Central memory CD8-positive, alpha-beta T cell (primary cell): ENCODE results near the gene MBTD1.
"Not testable (repeated sequence)": the region's sequence is repeated elsewhere in the genome, so short reads cannot be mapped to it uniquely, and the experiment has no call there.

Source experiments
- ATAC-seq: fragments of 150-1000 bp; cut with Tn5 transposase; replicated peaks from 2 replicates; pipeline ENCODE4 v1.10.0; 2022; ENCODE audit warnings: mild to moderate bottlenecking, moderate FRiP score, moderate number of reproducible peaks; ENCODE audit not compliant: poor library complexity, severe bottlenecking; ENCODE audit errors: extremely low read depth
- DNase-seq, 2 donors: peaks; one replicate each; pipeline ENCODE4 v3.0.0; 2021; ENCODE audit warnings: low spot score in 2 of 2
- H3K27ac Mint-ChIP-seq: one replicate; pipeline ENCODE4 v1.8.0; 2022; ENCODE audit warnings: low read depth, mild to moderate bottlenecking, moderate library complexity, mixed read lengths
- H3K27me3 Mint-ChIP-seq: one replicate; pipeline ENCODE4 v1.8.0; 2022; ENCODE audit warnings: mixed read lengths
- H3K36me3 Mint-ChIP-seq: one replicate; pipeline ENCODE4 v1.8.0; 2022; ENCODE audit warnings: mild to moderate bottlenecking, moderate library complexity, mixed read lengths; ENCODE audit not compliant: insufficient read depth
- H3K4me1 Mint-ChIP-seq: one replicate; pipeline ENCODE4 v1.8.0; 2022; ENCODE audit warnings: mixed read lengths
- H3K4me3 Mint-ChIP-seq: one replicate; pipeline ENCODE4 v1.8.0; 2022; ENCODE audit warnings: mild to moderate bottlenecking, moderate library complexity, mixed read lengths
- H3K9me3 Mint-ChIP-seq: one replicate; pipeline ENCODE4 v1.8.0; 2022; ENCODE audit warnings: mixed read lengths

MBTD1 gene

GRCh38 chr17:51200846-51201245 lies 59.0 kb downstream of the MBTD1 start:
- Mint-ChIP-seq H3K36me3 (peaks cover 41% of the 10 kb centered on the region), H3K27me3 (no peaks in the 10 kb centered on the region), H3K4me3 (no peak overlapping the region), H3K4me1 (no peaks in the 10 kb centered on the region), H3K9me3 (no peaks in the 10 kb centered on the region), H3K27ac (peak overlapping the region; percentile 67)
- ATAC-seq (no peak), DNase-seq (no peak)

GRCh38 chr17:51200295-51200694 lies 59.6 kb downstream of the MBTD1 start:
- Mint-ChIP-seq H3K36me3 (peaks cover 40% of the 10 kb centered on the region), H3K4me1 (no peaks in the 10 kb centered on the region), H3K27me3 (no peaks in the 10 kb centered on the region), H3K4me3 (no peak overlapping the region), H3K27ac (no peak overlapping the region), H3K9me3 (no peaks in the 10 kb centered on the region)
- ATAC-seq, result peak; percentile 75
- DNase-seq, result no peak

- Mint-ChIP-seq H3K4me1 (no peaks in the 10 kb centered on the region), H3K27ac (peak overlapping the region; percentile 12), H3K9me3 (no peaks in the 10 kb centered on the region), H3K36me3 (peaks cover 34% of the 10 kb centered on the region), H3K27me3 (no peaks in the 10 kb centered on the region), H3K4me3 (no peak overlapping the region)
- DNase-seq (no peak), ATAC-seq (no peak)
Measured at GRCh38 chr17:51197754-51198153, 62.1 kb downstream of the MBTD1 start.

- Mint-ChIP-seq H3K9me3 (no peaks in the 10 kb centered on the region), H3K4me3 (no peak overlapping the region), H3K27me3 (no peaks in the 10 kb centered on the region), H3K27ac (no peak overlapping the region), H3K36me3 (peaks cover 44% of the 10 kb centered on the region), H3K4me1 (no peaks in the 10 kb centered on the region)
- no peak for ATAC-seq
- no peak for DNase-seq
Measured at GRCh38 chr17:51191895-51192294, 68.0 kb downstream of the MBTD1 start.

- no peaks in the 10 kb centered on the region for H3K4me1 Mint-ChIP-seq
- no peak overlapping the region for H3K4me3 Mint-ChIP-seq
- ATAC-seq, result no peak
- H3K27me3 Mint-ChIP-seq, result no peaks in the 10 kb centered on the region
- H3K36me3 Mint-ChIP-seq, result peaks cover 54% of the 10 kb centered on the region
- no peaks in the 10 kb centered on the region for H3K9me3 Mint-ChIP-seq
- no peak overlapping the region for H3K27ac Mint-ChIP-seq
- DNase-seq, result no peak
Measured at GRCh38 chr17:51189628-51190027, 70.2 kb downstream of the MBTD1 start.

- Mint-ChIP-seq H3K36me3 (peaks cover 52% of the 10 kb centered on the region), H3K27ac (no peak overlapping the region), H3K4me3 (no peak overlapping the region), H3K4me1 (no peaks in the 10 kb centered on the region), H3K9me3 (no peaks in the 10 kb centered on the region), H3K27me3 (no peaks in the 10 kb centered on the region)
- no peak for DNase-seq
- ATAC-seq, result no peak
Measured at GRCh38 chr17:51189162-51189561, 70.7 kb downstream of the MBTD1 start.

- Mint-ChIP-seq H3K4me3 (no peak overlapping the region), H3K27ac (no peak overlapping the region), H3K36me3 (peaks cover 48% of the 10 kb centered on the region), H3K9me3 (no peaks in the 10 kb centered on the region), H3K27me3 (no peaks in the 10 kb centered on the region), H3K4me1 (no peaks in the 10 kb centered on the region)
- ATAC-seq (no peak), DNase-seq (no peak)
Measured at GRCh38 chr17:51188271-51188833, 71.5 kb downstream of the MBTD1 start.

- Mint-ChIP-seq H3K9me3 (no peaks in the 10 kb centered on the region), H3K4me1 (no peaks in the 10 kb centered on the region), H3K36me3 (peaks cover 38% of the 10 kb centered on the region), H3K27ac (peak overlapping the region; percentile 6), H3K27me3 (no peaks in the 10 kb centered on the region), H3K4me3 (no peak overlapping the region)
- ATAC-seq, result no peak
- DNase-seq, result no peak
Measured at GRCh38 chr17:51185763-51186332, 74.0 kb downstream of the MBTD1 start.

- no peak for DNase-seq
- ATAC-seq, result no peak
- Mint-ChIP-seq H3K36me3 (peaks cover 35% of the 10 kb centered on the region), H3K27me3 (no peaks in the 10 kb centered on the region), H3K4me3 (no peak overlapping the region), H3K27ac (no peak overlapping the region), H3K9me3 (no peaks in the 10 kb centered on the region), H3K4me1 (no peaks in the 10 kb centered on the region)
Measured at GRCh38 chr17:51184124-51184523, 75.7 kb downstream of the MBTD1 start.

GRCh38 chr17:51180486-51180885 lies 79.4 kb downstream of the MBTD1 start:
- H3K27me3 Mint-ChIP-seq, result no peaks in the 10 kb centered on the region
- no peak overlapping the region for H3K27ac Mint-ChIP-seq
- ATAC-seq (no peak), DNase-seq (no peak)
- H3K9me3 Mint-ChIP-seq, result no peaks in the 10 kb centered on the region
- no peaks in the 10 kb centered on the region for H3K4me1 Mint-ChIP-seq
- H3K4me3 Mint-ChIP-seq, result no peak overlapping the region
- H3K36me3 Mint-ChIP-seq, result peaks cover 22% of the 10 kb centered on the region

GRCh38 chr17:51172030-51172429 lies 87.8 kb downstream of the MBTD1 start:
- not testable (repeated sequence) for H3K9me3 Mint-ChIP-seq, H3K27me3 Mint-ChIP-seq, ATAC-seq, DNase-seq, H3K27ac Mint-ChIP-seq, H3K4me3 Mint-ChIP-seq
- peaks cover 32% of the 10 kb centered on the region for H3K36me3 Mint-ChIP-seq
- peaks cover 10% of the 10 kb centered on the region for H3K4me1 Mint-ChIP-seq

- no peak for DNase-seq
- no peak overlapping the region for H3K4me3 Mint-ChIP-seq
- H3K36me3 Mint-ChIP-seq, result peaks cover 38% of the 10 kb centered on the region
- H3K9me3 Mint-ChIP-seq, result no peaks in the 10 kb centered on the region
- H3K4me1 Mint-ChIP-seq, result peaks cover 15% of the 10 kb centered on the region
- H3K27ac Mint-ChIP-seq, result no peak overlapping the region
- no peaks in the 10 kb centered on the region for H3K27me3 Mint-ChIP-seq
- ATAC-seq, result no peak
Measured at GRCh38 chr17:51170736-51171135, 89.1 kb downstream of the MBTD1 start.

GRCh38 chr17:51169340-51169739 lies 90.5 kb downstream of the MBTD1 start:
- no peak for DNase-seq
- peaks cover 20% of the 10 kb centered on the region for H3K4me1 Mint-ChIP-seq
- no peak for ATAC-seq
- no peak overlapping the region for H3K27ac Mint-ChIP-seq
- peaks cover 37% of the 10 kb centered on the region for H3K36me3 Mint-ChIP-seq
- no peaks in the 10 kb centered on the region for H3K9me3 Mint-ChIP-seq
- H3K27me3 Mint-ChIP-seq, result no peaks in the 10 kb centered on the region
- no peak overlapping the region for H3K4me3 Mint-ChIP-seq
